Fibroblast of the conjunctiva (primary cell): ENCODE measurements around the gene MAP1LC3B2.
"Not testable (repeated sequence)": the region's sequence is repeated elsewhere in the genome, so short reads cannot be mapped to it uniquely, and the experiment has no call there.

Experiments
- DNase-seq: peaks from one replicate; pipeline ENCODE4 v3.0.0-alpha.2; 2010; ENCODE audit warnings: low read depth

MAP1LC3B2 gene

DNA sequence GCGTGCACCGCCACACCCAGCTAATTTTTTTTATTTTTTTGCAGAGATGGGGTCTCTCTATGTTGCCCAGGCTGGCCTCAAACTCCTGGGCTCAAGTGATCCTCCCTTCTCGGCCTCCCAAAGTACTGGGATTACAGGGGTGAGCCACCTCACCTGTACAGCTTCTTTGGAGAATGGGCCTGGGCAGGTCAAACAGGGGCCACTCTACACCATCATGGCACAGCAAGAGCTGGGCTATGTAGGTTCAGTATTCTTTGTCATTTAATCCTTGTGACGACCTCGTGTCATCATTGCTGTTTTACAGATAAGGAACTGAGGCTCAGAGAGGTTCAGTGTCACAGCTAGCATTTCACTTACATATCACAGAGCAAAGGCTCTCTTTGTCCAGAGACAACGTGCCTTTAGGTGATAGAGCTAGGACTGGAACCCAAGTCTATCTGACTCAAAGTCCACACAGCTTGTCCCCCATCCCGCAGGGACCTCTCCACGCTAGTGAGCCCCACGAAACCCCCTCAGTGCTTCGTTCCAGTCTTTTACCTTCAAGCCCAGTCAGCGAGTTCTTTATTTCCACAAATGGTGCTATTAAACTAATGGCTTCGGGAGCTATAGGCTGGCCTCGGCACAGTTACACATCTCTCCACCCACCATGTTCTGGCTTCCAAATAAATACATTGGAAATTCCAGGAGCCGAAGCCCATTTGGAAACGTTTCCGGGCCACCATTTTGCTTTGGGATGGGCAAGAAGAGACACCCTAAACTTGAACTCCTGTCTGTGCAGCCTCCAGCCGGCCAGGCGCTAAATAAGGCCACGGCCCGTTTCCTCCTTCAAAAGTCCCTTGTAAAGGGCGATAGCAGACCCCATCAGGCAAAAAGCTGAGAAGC is 660 bp upstream of the MAP1LC3B2 start:
- DNase-seq, result no peak

DNA sequence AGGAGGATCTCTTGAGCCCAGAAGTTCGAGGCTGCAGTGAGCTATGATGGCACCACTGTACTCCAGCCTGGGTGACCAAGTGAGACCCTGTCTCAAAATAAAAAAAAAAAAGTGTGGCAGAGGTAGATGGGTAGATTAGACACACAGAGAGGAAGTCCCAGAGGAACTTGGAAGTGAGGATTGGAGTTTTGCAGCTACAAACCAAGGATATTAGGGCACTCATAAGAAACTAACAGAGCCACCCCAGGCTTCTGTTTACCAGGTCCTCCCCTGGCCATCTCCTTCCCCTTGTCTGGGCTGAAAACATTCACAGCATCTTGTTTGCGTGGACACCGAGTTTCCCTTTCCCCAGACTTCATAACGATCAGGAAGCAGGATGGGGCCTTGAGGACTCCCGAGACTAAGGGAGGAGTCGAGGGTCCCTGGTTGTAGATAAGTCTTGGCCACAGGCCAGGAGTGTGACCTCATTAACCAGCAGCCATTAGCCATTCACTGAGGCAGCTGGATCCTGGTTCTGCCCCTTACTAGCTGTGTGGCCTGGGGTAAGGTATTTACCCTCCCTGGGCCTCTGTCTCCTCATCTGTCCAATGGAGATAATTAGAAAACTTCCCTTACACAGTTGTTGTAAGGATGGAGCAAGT is 2.1 kb downstream of the MAP1LC3B2 start:
- no peak for DNase-seq

DNA sequence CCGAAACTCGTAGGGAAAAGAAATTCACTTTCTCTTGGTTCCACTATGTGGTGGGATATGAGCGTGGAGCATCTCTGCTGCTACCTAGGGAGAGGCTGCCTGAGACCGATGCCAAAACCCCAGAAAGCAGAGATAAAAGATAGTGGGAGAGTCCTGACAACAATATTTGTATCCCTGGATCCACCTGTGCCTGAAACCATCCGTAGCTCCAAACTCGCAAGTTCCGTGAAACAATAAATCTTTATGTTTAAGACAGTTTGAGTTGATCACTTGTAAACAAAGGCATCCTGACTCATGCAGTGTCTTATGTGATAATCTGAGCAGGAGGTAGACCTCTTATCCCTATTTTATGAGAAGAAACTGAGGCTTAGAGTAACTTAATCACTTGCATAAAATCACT is 2.9 kb downstream of the MAP1LC3B2 start:
- no peak for DNase-seq

DNA sequence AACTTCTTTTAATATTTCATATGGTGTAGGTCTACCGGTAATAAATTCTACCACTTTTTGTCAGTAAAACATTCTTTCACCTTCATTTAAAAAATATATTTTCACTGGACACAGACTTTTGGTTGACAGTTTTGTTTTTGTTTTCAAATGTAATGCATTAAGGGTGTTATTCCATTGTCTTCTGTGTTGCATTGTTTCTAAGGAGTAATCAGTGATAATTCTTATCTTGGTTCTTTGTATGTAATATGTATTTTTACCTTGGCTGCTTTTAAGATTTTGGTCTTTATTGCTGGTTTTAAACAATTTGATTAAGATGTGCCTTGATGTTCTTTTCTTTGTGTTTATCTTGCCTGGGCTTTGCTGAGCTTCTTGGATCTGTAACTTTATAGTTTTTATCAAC is 4.1 kb downstream of the MAP1LC3B2 start:
- DNase-seq, result no peak

DNA sequence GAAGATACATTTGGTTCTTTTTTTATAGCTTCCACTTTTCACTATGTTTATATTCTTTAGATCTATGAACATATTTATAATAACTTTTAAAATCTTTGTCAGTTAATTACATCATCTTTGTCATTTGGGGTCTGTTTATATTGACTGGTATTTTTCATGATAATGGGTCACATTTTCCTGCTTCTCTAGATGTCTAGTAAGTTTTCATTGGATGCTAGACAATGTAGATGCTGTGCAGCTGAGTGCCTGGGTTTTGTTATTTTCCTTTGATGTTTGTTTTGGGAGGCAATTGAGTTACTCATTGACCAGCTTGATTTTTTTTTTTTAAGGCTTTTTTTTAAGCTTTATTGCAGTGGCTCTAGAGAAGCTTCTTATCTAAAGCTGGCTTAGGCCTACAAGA is 4.9 kb downstream of the MAP1LC3B2 start:
- DNase-seq, result no peak

DNA sequence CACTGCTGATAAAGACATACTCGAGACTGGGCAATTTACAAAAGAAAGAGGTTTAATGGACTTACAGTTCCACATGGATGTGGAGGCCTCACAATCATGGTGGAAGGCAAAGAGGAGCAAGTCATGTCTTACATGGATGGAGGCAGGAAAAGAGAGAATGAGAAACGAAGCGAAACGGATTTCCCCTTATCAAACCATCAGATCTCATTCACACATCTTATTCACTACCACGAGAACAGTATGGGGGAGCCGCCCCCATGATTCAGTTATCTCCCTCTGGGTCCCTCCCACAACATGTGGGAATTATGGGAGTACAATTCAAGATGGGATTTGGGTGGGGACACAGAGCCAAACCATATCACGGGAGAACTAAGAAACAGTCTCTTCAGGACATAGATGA is 6.0 kb downstream of the MAP1LC3B2 start:
- not testable (repeated sequence) for DNase-seq

DNA sequence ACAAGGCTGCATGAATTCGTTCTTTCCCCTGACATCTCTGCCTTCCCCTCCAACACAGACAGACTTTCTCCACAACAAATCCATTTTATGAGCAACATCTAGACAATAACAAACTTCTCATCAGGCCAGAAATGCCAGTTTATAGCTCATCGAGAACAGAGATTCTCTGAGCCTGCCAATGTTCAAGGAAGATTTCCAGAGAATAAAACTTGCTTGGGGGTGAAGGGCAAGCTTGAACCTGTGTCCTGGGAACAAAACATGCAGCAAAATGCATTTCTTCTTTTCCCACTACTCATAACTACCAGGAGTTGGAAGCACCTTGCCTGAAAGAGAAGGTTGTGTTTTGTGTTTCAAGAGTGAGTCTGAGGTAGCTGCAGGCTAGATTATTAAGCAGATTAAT is 6.8 kb downstream of the MAP1LC3B2 start:
- no peak for DNase-seq

DNA sequence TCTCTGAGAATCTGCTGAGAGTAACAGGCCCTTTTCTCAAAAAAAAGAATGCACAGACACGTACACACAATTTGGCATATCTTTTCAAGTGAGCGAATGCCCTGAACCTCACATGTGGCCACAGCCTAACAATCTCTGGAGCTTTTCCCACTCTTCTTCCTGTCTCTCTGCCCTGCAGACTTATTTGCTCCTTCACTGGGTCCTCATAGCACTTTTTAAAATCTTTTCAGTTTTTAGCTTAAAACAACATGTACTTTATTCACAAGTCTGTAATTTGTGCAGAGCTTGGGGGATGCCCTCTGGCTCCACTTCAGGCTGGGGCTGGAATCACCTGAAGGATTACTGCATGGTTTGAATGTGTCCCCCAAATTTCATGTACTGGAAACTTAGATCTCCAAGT is 9.0 kb downstream of the MAP1LC3B2 start:
- no peak for DNase-seq

DNA sequence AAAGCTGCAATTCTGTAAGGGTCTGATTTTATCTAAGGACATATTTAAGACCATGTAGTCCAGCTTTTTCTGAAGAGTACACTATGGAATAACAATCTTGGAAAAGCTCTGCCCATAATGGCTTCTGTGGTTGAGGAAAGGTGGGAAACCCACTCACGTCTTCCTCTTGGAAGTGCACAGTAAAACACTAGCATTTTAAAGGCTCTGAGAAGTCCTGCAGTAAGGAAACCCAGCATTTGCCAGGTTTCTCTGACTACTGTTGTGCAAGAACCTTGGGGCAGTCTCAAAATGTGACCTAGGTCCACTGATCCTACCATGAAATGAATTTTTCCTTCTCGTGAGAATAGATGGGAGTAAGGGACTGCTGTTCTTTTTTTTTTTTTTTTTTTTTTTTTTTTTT is 11.9 kb downstream of the MAP1LC3B2 start:
- DNase-seq, result no peak

DNA sequence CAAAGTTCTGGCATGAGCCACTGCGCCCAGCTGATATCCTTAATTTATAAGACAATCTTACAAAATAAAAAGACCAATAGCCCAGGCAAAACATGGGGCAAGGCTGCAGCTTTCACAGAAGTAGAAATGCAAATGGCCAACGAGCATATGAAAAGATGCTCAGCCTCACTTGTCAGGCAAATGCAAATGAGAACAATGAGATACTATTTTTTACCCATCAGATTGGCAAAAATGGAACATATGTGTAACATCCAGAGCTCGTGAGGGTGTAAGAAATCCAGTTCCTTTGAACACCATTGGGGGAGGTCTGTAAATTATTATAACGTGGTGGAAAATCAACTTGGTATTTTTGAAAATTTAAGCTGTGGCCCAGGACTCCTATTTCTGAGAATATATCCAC is 14.6 kb downstream of the MAP1LC3B2 start:
- no peak for DNase-seq

DNA sequence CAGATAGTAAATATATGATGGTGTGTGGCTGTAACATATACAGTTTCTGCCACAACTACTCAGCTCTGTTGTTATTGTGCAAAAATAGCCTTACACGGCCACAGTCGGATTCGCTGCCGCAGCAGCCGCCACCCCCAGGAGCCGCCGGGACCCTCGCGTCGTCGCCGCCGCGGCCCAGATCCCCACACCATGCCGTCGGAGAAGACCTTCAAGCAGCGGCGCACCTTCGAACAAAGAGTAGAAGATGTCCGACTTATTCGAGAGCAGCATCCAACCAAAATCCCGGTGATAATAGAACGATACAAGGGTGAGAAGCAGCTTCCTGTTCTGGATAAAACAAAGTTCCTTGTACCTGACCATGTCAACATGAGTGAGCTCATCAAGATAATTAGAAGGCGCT is 16.6 kb downstream of the MAP1LC3B2 start:
- not testable (repeated sequence) for DNase-seq

DNA sequence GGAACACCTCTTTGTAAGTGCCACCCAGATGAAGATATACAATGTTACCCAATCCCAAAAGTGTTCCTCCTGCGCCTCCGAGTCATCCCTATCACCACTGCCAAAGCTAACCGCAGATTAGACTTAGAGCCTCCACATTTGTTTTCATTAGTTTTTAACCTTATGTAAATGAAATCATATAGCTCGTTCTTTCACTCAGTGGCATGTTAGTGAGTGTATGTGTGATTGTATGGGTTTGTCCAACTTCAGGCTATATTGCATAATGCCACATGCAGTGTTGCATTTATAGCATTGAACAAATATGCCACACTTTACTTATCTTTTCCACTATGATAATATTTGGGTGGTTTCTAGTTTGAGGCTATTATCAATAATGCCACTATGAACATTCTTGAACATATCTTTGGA is 18.0 kb downstream of the MAP1LC3B2 start:
- DNase-seq, result no peak

DNA sequence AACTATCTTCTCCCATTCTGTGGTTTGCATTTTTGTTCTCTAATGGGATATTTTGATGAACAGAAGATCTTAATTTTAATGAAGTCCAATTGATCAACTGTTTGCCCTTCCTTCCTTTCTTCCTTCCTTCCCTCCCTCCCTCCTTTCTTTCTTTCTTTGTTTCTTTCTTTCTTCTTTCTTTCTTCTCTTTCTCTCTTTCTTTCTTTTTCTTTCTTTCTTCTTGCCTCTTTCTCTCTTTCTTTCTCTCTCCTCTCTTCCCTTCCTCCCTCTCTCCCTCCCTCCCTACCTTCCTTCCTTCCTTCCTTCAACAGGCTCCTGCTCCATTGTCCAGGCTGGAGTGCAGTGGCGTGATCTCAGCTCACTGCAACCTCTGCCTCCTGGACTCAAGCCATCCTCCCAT is 18.9 kb downstream of the MAP1LC3B2 start:
- no peak for DNase-seq

DNA sequence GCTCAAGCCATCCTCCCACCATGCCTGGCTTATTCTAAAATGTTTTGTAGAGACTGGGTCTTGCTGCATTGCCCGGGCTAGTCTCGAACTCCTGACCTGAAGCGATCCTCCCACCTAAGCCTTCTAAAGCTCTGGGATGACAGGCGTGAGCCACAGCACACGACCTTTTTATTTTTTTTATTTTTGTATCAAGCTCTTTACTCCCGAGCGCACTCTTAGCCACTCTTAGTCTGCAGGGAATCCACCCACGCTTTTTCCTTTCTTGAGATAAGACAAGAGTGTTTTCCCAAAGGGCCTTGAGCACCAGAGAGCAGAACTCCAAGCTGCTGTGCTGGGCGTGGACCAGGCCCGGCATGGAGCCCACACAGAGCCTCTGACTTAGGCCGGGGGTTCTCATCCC is 23.4 kb downstream of the MAP1LC3B2 start:
- DNase-seq, result no peak

DNA sequence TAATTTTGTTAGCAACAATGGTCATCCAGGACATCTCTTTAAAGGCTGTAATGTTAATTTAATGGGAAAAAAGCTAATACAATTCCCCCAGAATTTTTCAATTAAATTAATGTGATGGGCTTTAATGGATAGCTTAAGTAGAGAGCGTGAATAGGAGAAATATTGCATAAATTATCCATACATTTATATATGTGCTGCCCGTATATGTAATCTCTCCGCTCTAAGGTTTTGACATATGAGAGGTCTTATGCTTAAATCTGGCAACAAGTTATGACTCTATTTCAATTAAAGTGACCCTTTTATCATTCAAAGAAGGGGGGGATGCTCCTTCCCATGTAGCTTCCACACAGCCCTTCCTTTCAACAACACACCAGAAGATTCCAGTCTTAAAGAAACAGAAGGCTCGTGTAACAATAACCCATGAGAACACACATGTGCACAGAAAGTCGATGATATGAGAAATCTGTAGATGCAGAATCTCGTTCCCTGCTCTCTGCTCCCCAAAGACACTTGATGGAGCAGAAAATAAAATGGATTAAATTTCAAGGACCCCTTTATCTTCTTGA is 24.0 kb downstream of the MAP1LC3B2 start:
- DNase-seq, result no peak

DNA sequence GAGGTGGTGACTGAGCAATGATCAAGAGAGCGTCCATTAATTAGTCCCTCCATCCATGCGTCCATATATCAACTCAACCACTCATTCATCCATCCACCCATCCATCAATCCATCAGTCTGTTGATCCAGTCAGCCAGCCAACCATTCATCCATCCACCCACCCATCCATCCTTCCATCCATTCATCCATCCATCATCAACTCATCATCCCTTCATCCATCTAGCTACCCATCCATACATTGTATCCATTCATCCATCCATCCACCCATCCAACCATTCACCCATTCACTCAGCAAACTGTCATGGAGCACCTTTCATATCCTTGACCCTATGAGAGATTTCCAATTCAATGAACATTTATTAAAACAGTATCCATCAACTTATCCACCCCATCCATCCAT is 28.1 kb downstream of the MAP1LC3B2 start:
- DNase-seq, result no peak

DNA sequence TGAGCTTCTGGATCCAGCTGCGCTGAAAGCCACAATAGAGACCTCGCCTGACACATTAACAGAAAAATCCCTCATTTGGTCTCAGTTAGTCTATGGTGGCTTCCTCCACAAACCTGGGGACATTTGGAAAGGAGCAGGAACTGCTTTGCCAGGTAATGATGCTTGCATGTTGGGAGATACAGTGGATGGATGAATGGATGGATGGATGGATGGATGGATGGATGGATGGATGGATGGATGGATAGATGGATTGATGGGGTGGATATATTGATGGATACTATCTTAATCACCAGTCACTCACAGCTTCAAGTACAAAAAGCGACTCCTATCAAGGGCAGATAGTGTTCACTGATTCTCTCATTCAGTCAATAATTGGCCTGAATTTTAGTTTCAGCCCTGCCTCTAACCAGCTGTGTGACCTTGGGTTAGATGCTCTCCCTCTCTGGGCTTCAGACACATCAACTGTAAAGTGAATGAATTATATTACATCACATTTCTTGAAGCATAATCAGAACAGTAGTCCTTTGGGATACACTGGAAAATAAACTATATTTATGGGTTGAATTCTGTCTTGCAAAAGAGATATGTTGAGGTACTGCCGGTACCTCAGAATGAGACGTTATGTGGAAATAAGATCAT is 29.3 kb downstream of the MAP1LC3B2 start:
- no peak for DNase-seq

DNA sequence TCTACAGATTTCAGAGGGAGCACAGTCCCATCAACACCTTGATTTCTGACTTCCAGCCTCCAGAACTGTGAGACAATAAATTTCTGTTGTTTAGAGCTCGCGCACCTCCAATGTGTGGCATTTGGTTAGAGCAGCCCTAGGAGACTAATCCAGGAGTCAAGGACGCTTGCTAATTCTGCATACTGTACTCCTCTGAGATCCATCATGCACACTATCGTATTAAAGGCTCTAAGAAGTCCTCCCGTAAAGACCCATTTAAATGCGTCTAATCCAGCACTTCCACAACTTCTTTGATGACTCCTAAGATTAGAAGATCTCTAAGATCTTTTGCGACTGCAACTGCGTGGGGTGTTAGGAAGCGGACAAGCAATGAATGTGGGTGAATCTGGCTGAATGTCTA is 30.4 kb downstream of the MAP1LC3B2 start:
- DNase-seq, result no peak

DNA sequence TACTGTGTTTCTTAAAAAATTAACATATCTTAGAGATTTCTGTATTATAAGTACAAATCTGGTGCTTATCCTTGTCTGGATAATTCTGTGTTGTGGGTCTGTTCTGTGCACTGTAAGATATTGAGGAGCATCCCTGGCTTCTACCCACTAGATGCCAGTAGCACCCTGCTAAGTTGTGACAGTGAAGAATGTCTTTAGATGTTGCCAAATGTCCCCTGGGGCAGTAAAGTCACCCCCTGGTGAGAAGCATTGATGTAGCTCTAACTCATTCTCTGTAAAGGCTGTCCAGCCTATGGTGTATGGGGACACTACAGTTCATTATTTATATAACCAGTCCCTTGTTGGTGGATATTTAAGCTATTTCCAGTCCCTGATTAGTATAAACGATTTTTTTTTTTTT is 31.4 kb downstream of the MAP1LC3B2 start:
- no peak for DNase-seq

DNA sequence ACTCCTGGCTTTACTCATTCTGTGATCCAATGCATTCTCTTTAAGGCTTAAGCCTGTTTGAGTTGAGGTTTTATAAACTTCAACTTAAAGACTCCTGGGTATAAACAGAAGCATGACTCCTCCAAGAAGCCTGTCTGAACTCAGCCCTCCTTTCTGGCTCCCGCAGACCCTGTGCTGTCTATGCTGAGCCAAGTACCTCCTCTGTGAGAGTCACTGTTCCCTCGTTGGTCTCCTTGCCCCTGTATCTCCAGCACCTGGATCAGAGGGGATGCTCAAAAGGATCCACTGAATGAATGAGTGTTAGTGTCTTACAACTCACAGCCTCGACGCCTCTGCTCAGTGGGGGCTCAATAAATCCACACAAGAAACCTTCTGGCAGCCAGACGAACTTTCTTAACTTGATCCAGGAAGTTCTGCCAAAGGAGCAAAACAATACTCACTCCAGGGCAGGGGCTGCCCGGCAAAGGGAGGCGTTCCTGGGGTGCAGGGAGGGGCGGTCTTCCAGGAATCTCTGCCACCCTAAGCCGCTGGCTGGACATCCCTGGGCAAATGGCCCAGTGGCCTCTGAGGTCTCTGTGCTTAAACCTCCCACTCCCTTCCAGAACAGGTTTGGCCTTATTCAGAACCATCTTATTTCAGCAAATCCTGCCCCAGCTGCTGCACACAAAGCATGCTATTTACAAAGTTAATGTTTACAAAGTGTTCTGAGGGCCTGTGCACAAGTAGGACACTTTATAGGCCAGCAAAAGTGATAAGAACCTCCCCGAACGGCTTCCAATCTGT is 32.9 kb downstream of the MAP1LC3B2 start:
- peak; percentile 79 for DNase-seq

DNA sequence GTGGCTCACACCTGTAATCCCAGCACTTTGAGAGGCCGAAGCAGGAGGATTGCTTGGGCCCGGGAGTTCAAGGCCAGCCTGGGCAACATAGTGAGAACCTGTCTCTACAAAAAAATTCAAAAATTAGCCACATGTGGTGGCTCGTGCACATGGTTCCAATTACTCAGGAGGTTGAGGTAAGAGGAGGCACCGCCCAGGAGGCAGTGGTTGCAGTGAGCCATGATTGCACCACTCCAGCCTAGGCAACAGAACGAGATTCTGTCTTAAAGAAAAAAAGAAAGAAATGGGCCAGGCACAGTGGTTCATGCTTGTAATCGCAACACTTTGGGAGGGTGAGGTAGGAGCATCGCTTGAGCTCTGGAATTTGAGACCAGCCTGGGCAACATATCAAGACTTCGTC is 33.5 kb downstream of the MAP1LC3B2 start:
- DNase-seq, result peak; percentile 85
